Measurements from ENCODE around the gene PDE4B.

DNA sequence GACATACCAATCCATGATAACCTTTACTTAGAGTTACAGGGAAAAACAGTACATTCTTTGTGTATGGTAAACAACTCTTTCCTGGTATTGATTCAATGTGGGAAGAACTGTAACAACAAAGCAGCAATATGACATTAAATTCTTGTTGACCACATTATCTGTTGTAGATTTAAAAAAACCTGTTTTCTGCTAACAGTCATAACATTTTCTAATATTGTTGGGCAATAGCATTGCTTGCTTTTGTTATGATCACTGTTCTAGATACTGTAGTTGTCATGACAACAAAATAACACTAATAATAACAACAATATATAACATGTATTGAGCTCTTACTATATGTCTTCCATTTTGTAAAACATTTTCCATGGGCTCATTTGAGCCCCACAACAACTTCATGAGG lies 54.2 kb downstream of the PDE4B start:
- TF ChIP-seq, protein P1, sequence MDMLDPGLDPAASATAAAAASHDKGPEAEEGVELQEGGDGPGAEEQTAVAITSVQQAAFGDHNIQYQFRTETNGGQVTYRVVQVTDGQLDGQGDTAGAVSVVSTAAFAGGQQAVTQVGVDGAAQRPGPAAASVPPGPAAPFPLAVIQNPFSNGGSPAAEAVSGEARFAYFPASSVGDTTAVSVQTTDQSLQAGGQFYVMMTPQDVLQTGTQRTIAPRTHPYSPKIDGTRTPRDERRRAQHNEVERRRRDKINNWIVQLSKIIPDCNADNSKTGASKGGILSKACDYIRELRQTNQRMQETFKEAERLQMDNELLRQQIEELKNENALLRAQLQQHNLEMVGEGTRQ (CRISPR knock-in tag; IDR thresholded peaks at IDR 0.05) = no peak
- TF ChIP-seq ZBTB8A (IDR thresholded peaks at IDR 0.05; ENCODE audit: partially characterized antibody) = no peak
- TF ChIP-seq RFX5 (IDR thresholded peaks at IDR 0.05; ENCODE audit: low read depth, low read length) = no peak
- TF ChIP-seq MYBL2 (IDR thresholded peaks at IDR 0.05; ENCODE audit: low read depth) = no peak
- TF ChIP-seq MYBL2 (CRISPR knock-in tag; IDR thresholded peaks at IDR 0.05; ENCODE audit: borderline replicate concordance) = no peak
- TF ChIP-seq, protein P2, sequence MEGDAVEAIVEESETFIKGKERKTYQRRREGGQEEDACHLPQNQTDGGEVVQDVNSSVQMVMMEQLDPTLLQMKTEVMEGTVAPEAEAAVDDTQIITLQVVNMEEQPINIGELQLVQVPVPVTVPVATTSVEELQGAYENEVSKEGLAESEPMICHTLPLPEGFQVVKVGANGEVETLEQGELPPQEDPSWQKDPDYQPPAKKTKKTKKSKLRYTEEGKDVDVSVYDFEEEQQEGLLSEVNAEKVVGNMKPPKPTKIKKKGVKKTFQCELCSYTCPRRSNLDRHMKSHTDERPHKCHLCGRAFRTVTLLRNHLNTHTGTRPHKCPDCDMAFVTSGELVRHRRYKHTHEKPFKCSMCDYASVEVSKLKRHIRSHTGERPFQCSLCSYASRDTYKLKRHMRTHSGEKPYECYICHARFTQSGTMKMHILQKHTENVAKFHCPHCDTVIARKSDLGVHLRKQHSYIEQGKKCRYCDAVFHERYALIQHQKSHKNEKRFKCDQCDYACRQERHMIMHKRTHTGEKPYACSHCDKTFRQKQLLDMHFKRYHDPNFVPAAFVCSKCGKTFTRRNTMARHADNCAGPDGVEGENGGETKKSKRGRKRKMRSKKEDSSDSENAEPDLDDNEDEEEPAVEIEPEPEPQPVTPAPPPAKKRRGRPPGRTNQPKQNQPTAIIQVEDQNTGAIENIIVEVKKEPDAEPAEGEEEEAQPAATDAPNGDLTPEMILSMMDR (IDR thresholded peaks at IDR 0.05 in 2 of 3, conservative IDR thresholded peaks at IDR 0.05 in 1 of 3; ENCODE audit: insufficient read depth in 2 of 3, low read depth in 1 of 3, low read length in 3 of 3) = no peak
- no peak for TF ChIP-seq NFE2L1 (tag; IDR thresholded peaks at IDR 0.05; ENCODE audit: borderline replicate concordance, low read depth)
